ENCODE measurements around the gene ROPN1L.

GRCh38 chr5:10484774-10485141 lies 43.1 kb downstream of the ROPN1L start:
- TF ChIP-seq CTCF (conservative IDR thresholded peaks at IDR 0.05; ENCODE audit: low read depth, low read length) (no peak), POLR2A (IDR thresholded peaks at IDR 0.05; ENCODE audit: low read depth, low read length) (no peak), USF2 (IDR thresholded peaks at IDR 0.05; ENCODE audit: low read depth, low read length) (no peak), RFX5 (IDR thresholded peaks at IDR 0.05; ENCODE audit: low read depth, low read length) (no peak), SMC3 (IDR thresholded peaks at IDR 0.05; ENCODE audit: low read depth, low read length) (no peak), CEBPB (IDR thresholded peaks at IDR 0.05; ENCODE audit: low read depth, low read length) (no peak), MAFK (IDR thresholded peaks at IDR 0.05; ENCODE audit: low read depth, low read length) (no peak), ELK1 (IDR thresholded peaks at IDR 0.05; ENCODE audit: borderline replicate concordance, low read depth, low read length) (no peak), BHLHE40 (IDR thresholded peaks at IDR 0.05; ENCODE audit: low read depth, low read length) (no peak), RCOR1 (IDR thresholded peaks at IDR 0.05; ENCODE audit: insufficient replicate concordance, low read length) (no peak), MXI1 (IDR thresholded peaks at IDR 0.05; ENCODE audit: borderline replicate concordance, low read depth, low read length) (no peak), RAD21 (IDR thresholded peaks at IDR 0.05; ENCODE audit: low read length) (no peak), NFE2L2 (IDR thresholded peaks at IDR 0.05; ENCODE audit: low read depth, low read length) (no peak), CHD1 (IDR thresholded peaks at IDR 0.05; ENCODE audit: low read depth, low read length) (no peak)
